Colonic mucosa (tissue), 4 donors: ENCODE measurements around the gene NEU2. TPM values are rescaled to one million over a fixed set of nuclear protein-coding genes. Genes with fewer than 3 reads are reported as not detected.

ENCODE experiments used
- DNase-seq: peaks from one replicate; pipeline ENCODE4 v3.0.0-alpha.2; 2020
- H3K27ac ChIP-seq: fragments of 200-600 bp; one replicate; pipeline ENCODE4 v1.8.0; 2021
- H3K27me3 ChIP-seq: fragments of 200-600 bp; one replicate; pipeline ENCODE4 v1.8.0; 2021
- H3K36me3 ChIP-seq: fragments of 200-600 bp; one replicate; pipeline ENCODE4 v1.8.0; 2021
- H3K4me1 ChIP-seq: fragments of 200-600 bp; one replicate; pipeline ENCODE4 v1.8.0; 2021; ENCODE audit warnings: mild to moderate bottlenecking
- H3K4me3 ChIP-seq: fragments of 200-600 bp; one replicate; pipeline ENCODE4 v1.8.0; 2021
- H3K9ac ChIP-seq, 2 donors: one replicate each; pipeline ENCODE4 v1.7.0; 2013; ENCODE audit warnings: control low read depth in 2 of 2, low read depth in 2 of 2, low read length in 2 of 2
- H3K9me3 ChIP-seq: fragments of 200-600 bp; one replicate; pipeline ENCODE4 v1.8.0; 2021
- CTCF ChIP-seq: fragments of 200-600 bp; IDR thresholded peaks from one replicate; pipeline ENCODE4 v1.8.0; 2022; ENCODE audit warnings: antibody characterized with exemption, mild to moderate bottlenecking
- intact Hi-C: fragments of 100-400 bp; cut with DNase I; formaldehyde crosslinking; loops from one replicate; pipeline ENCODE4 v1.14.1; 2022
- total RNA-seq, 2 donors: library from RNA; stranded (reverse); fragmentation: NEBNext Ultra II Directional in 1 of 2; extraction: Animal tissue kit (Norgen Biotek cat#: 25700) in 1 of 2; gene quantifications; one replicate each; pipeline ENCODE4 v1.2.1, GENCODE V29; 2021
- donor health status: healthy.
- donor health status: DM: no; HTN: no; CAD: no.
- donor health status: DM: no; HTN: no; CAD: no.

NEU2 gene
- total RNA-seq, 2 donors from 2014 or later: not detected

GRCh38 chr2:233083782-233084181 is 51.3 kb downstream of the NEU2 start:
- H3K4me1 ChIP-seq: no peaks in the 10 kb centered on the region
- peak overlapping the region; percentile 54 for H3K27ac ChIP-seq
- DNase-seq: no peak
- no peaks in the 10 kb centered on the region for H3K27me3 ChIP-seq
- peak overlapping the region; percentile 3 to 54 for H3K9ac ChIP-seq
- H3K4me3 ChIP-seq: no peak overlapping the region
- intact Hi-C loops: no loop called here
- H3K9me3 ChIP-seq: no peaks in the 10 kb centered on the region
- no peaks in the 10 kb centered on the region for H3K36me3 ChIP-seq
- TF ChIP-seq CTCF: no peak

- Histone ChIP-seq H3K4me3 (no peak overlapping the region), H3K27ac (peak overlapping the region; percentile 54), H3K9ac (no peak overlapping the region), H3K9me3 (no peaks in the 10 kb centered on the region), H3K4me1 (no peaks in the 10 kb centered on the region), H3K36me3 (no peaks in the 10 kb centered on the region), H3K27me3 (no peaks in the 10 kb centered on the region)
- no peak for DNase-seq
- intact Hi-C loops: no loop called here
- TF ChIP-seq CTCF: no peak
Measured at GRCh38 chr2:233084488-233084887, 52.0 kb downstream of the NEU2 start.

Other genes with a start within 250 kb of the NEU2 start
- gene SNORC, start 162.4 kb upstream of the NEU2 start, total RNA-seq: 10 to 100 TPM; 39.6 to 67.5 TPM
- gene NGEF, start 19.4 kb upstream of the NEU2 start, total RNA-seq: 10 to 100 TPM; 25.6 to 34.0 TPM
- gene INPP5D, start 27.7 kb downstream of the NEU2 start, total RNA-seq: 1 to 10 TPM; 6.5 to 7.1 TPM
- gene ATG16L1, start 219.0 kb downstream of the NEU2 start, total RNA-seq: 10 to 100 TPM; 32.1 to 36.3 TPM